ENCODE data around the gene PAIP2B.

GRCh38 chr2:71235930-71236587 lies 9.2 kb upstream of the PAIP2B start:
- TF ChIP-seq EGR1 (conservative IDR thresholded peaks at IDR 0.05) (no peak), TAF15 (IDR thresholded peaks at IDR 0.05; ENCODE audit: low read depth, low read length) (no peak), KDM2B (CRISPR knock-in tag; IDR thresholded peaks at IDR 0.05) (no peak), EHMT2 (IDR thresholded peaks at IDR 0.05) (no peak), TOE1 (IDR thresholded peaks at IDR 0.05; ENCODE audit: borderline replicate concordance) (no peak), TOE1 (CRISPR knock-in tag; IDR thresholded peaks at IDR 0.05; ENCODE audit: borderline replicate concordance, low read depth) (no peak), PPARD (CRISPR knock-in tag; IDR thresholded peaks at IDR 0.05) (no peak), FOSL1 (tag; conservative IDR thresholded peaks at IDR 0.05) (no peak), CTCF (IDR thresholded peaks at IDR 0.05 in 2 of 3, conservative IDR thresholded peaks at IDR 0.05 in 1 of 3; ENCODE audit: insufficient read depth in 2 of 3, low read depth in 1 of 3, low read length in 3 of 3) (no peak), ZNF280A (IDR thresholded peaks at IDR 0.05; ENCODE audit: low read depth, partially characterized antibody) (no peak)

All from K562 (cell line).